Testis (tissue), 3 donors: ENCODE data around the gene RIPPLY1. TPM values are rescaled to one million over a fixed set of nuclear protein-coding genes. Genes with fewer than 3 reads are reported as not detected.
"Not testable (repeated sequence)": the region's sequence is repeated elsewhere in the genome, so short reads cannot be mapped to it uniquely, and the experiment has no call there.

Experiments used
- DNase-seq: peaks from one replicate; pipeline ENCODE4 v3.0.0-alpha.2; 2019
- H3K27ac ChIP-seq, 2 donors: fragments of 200-600 bp; sonication (generic); one replicate each; pipeline ENCODE4 v1.5.1; 2019
- H3K27me3 ChIP-seq: fragments of 200-600 bp; sonication (generic); one replicate; pipeline ENCODE4 v1.5.1; 2019
- H3K36me3 ChIP-seq: fragments of 200-600 bp; sonication (generic); one replicate; pipeline ENCODE4 v1.5.1; 2017; ENCODE audit warnings: low read depth; ENCODE audit errors: missing control alignments
- H3K4me1 ChIP-seq: fragments of 200-600 bp; sonication (generic); one replicate; pipeline ENCODE4 v1.5.1; 2019
- H3K4me3 ChIP-seq, 2 donors: fragments of 200-600 bp; sonication (generic); one replicate each; pipeline ENCODE4 v1.5.1; 2017 to 2019
- H3K9me3 ChIP-seq: fragments of 200-600 bp; sonication (generic); one replicate; pipeline ENCODE4 v1.5.1; 2017
- POLR2A ChIP-seq: fragments of 450-650 bp; IDR thresholded peaks from one replicate; pipeline ENCODE4 v1.6.1; 2017; ENCODE audit warnings: antibody characterized with exemption, mild to moderate bottlenecking, moderate library complexity
- WGBS, 2 donors: methylation state at CpG; one replicate each; pipeline ENCODE4 v1.1.5; 2018; 5-methylcytosine and 5-hydroxymethylcytosine counted together
- intact Hi-C: fragments of 100-400 bp; cut with DNase I; formaldehyde crosslinking; loops from one replicate; pipeline ENCODE4 v1.15.1; 2023; ENCODE audit warnings: low total_unique reads
- polyA plus RNA-seq: library from polyadenylated mRNA; stranded (reverse); fragments of 350-450 nt; fragmentation: Illumina TruSeq; extraction: RNeasy Lipid Tissue Mini Kit (QIAGEN cat#74804); gene quantifications from one replicate; pipeline ENCODE4 v1.2.3, GENCODE V29; 2014; ENCODE audit warnings: low read depth, low replicate concordance; ENCODE audit not compliant: insufficient read depth
- total RNA-seq, 2 donors: library from RNA; depleted of rRNA; stranded (reverse); fragments of >200 nt; gene quantifications; one replicate each; pipeline ENCODE4 v1.2.3, GENCODE V29; 2016
- TF ChIP-seq, protein P1 (sequence below), 3 experiments: fragments of 450-650 bp in 2 of 3; fragments of 200-600 bp in 1 of 3; sonication (generic) in 1 of 3; IDR thresholded peaks; one replicate each; pipeline ENCODE4 v1.5.1; 2016 to 2019; ENCODE audit warnings: antibody characterized with exemption in 3 of 3, mild to moderate bottlenecking in 2 of 3, moderate library complexity in 1 of 3

RIPPLY1 gene
- total and polyA plus RNA-seq, 3 donors from 2014 or later, result not detected

DNA sequence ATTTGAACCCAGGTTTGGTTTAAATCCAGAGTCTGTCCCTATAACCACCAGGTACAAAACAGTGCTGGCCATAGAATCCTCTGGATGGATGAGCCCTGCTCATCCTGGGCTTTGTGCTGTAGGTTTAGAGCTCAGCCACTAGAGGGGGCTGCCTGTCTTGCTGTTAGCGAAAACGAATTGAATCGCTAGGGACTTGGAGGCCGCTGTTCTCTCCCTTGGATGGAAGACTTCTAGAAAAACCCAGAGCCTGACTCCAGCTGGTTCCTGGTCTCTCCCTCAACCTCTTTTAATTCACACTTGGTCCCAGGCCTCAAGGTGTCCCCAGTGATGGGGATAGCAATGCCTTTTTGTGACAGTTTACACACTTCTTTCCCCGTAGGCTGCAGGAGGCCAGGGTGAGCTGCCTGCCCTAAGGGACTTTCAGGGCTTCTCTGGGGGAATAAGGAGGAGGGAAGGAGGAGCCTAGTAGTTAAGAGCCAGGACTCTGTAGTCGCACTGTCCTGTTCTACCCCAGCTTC, 8.7 kb downstream of the RIPPLY1 start:
- no peaks in the 10 kb centered on the region for H3K27me3 ChIP-seq
- peak; percentile 65 for DNase-seq
- H3K27ac ChIP-seq, result no peak overlapping the region
- WGBS, 2 donors, result 0 to 27% methylated on average over 1 to 6 of the region's 6 CpGs
- H3K36me3 ChIP-seq, result no peaks in the 10 kb centered on the region
- TF ChIP-seq, protein P1, sequence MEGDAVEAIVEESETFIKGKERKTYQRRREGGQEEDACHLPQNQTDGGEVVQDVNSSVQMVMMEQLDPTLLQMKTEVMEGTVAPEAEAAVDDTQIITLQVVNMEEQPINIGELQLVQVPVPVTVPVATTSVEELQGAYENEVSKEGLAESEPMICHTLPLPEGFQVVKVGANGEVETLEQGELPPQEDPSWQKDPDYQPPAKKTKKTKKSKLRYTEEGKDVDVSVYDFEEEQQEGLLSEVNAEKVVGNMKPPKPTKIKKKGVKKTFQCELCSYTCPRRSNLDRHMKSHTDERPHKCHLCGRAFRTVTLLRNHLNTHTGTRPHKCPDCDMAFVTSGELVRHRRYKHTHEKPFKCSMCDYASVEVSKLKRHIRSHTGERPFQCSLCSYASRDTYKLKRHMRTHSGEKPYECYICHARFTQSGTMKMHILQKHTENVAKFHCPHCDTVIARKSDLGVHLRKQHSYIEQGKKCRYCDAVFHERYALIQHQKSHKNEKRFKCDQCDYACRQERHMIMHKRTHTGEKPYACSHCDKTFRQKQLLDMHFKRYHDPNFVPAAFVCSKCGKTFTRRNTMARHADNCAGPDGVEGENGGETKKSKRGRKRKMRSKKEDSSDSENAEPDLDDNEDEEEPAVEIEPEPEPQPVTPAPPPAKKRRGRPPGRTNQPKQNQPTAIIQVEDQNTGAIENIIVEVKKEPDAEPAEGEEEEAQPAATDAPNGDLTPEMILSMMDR (IDR thresholded peaks at IDR 0.05), result peak; percentile 33 to 50 (median 48)
- no peak for TF ChIP-seq POLR2A
- H3K4me3 ChIP-seq, result no peak overlapping the region
- intact Hi-C loops, result no loop called here
- no peaks in the 10 kb centered on the region for H3K9me3 ChIP-seq
- no peaks in the 10 kb centered on the region for H3K4me1 ChIP-seq

DNA sequence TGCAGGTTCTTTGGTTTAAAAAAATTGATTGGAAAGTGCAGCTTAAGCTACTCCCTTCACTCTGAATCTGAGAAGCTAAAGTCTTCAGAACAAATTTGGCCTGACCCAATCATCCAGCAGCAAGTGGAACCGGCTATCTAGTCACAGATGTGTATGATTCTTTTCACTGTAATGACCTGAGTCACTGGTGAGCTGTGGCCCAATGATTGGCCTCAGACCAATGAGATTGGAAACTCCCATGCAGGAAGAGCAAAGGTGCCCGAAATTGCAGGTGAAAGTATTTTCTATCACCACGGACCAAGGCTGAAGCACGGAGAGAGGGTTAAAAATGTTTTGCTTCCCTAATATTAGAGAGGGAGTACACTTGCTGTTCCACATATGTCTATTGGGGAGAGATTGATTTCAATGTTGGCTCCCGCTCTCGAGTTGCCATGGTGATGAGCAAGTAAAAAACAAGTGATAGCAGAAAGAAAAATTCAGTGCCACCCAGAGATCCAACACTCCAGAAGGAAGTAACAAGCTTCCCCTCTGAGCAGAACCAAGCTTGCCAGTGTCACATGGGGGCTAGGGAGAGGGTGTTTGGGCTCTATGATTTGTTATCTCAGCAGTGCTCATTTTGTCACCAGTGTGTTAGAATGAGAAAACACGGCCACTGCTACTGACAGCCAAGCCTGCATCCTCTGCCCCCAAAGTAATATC, 11.2 kb downstream of the RIPPLY1 start:
- Histone ChIP-seq H3K4me1 (no peaks in the 10 kb centered on the region), H3K36me3 (no peaks in the 10 kb centered on the region), H3K27ac (no peak overlapping the region), H3K4me3 (no peak overlapping the region), H3K27me3 (no peaks in the 10 kb centered on the region), H3K9me3 (no peaks in the 10 kb centered on the region)
- intact Hi-C loops, result no loop called here
- 74 to 87% methylated on average over 6 to 7 of the region's 7 CpGs for WGBS, 2 donors
- no peak for DNase-seq
- TF ChIP-seq, protein P1 (IDR thresholded peaks at IDR 0.05), result no peak
- no peak for TF ChIP-seq POLR2A

DNA sequence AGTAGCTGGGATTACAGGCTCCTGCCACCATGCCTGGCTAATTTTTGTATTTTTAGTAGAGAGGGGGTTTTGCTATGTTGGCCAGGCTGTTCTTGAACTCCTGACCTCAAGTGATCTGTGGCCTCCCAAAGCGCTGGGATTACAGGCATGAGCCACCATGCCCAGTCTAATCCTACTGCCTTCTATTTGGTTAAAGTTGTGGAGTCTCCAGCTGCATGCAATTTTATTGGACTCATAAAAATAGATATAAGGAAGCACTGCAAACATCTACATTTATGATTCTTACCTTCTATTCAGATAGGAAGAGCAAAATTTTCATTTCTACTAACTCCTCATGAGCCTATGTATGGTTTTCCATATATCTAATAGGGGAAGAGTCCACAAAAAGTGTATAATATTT, 13.7 kb downstream of the RIPPLY1 start:
- intact Hi-C loops, result no loop called here
- Histone ChIP-seq H3K36me3 (no peaks in the 10 kb centered on the region), H3K27me3 (no peaks in the 10 kb centered on the region), H3K27ac (no peak overlapping the region), H3K9me3 (no peaks in the 10 kb centered on the region), H3K4me3 (no peak overlapping the region), H3K4me1 (no peaks in the 10 kb centered on the region)
- TF ChIP-seq, protein P1 (IDR thresholded peaks at IDR 0.05), result no peak
- no peak for TF ChIP-seq POLR2A
- WGBS, 2 donors, result 100% methylated on average over 1 of the region's 1 CpG; no CpG with 5 or more reads in 1 of the 2 donors
- DNase-seq, result no peak

DNA sequence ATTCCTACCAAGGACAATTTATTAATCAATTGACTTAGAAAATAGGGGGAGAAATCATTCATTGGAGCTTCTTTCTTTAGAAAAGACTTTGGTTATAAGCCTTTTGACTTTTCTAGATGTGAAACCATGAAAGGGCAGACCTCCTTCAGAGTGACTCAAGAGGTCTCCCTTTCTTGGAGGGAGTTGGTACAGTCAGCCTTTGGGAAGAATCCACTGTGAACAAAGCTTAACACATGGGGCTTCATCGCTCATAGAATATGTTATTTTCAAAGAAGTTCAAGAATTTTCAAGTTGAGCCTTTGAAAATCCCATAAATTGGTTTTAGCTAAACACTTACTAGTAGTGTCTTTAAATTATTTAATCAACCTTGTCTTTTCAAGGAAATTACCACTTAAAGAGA, 28.0 kb downstream of the RIPPLY1 start:
- H3K27me3 ChIP-seq, result no peaks in the 10 kb centered on the region
- H3K4me3 ChIP-seq, result no peak overlapping the region
- H3K9me3 ChIP-seq, result no peaks in the 10 kb centered on the region
- no peaks in the 10 kb centered on the region for H3K4me1 ChIP-seq
- WGBS, 2 donors, result 100% methylated on average over 1 of the region's 1 CpG
- intact Hi-C loops, result no loop called here
- TF ChIP-seq, protein P1 (IDR thresholded peaks at IDR 0.05), result no peak
- TF ChIP-seq POLR2A, result no peak
- H3K27ac ChIP-seq, result no peak overlapping the region
- H3K36me3 ChIP-seq, result no peaks in the 10 kb centered on the region
- DNase-seq, result no peak

DNA sequence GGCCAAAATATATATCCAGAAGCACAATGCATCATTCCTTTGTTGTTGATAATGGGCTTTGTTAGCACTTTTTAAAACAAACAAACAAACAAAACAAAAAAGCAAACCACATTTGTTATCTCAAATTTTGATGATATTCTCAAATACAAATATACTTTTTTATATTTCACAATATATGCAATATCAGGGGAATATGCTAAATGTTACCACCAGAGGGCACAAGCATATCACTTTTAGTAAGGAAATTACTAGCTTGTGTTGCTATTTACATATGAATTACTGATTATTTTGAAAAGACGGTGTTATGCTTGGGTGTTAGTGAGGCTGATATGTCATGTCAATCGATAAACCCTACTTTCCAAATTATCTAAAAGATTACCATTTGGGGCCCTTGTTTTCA, 29.1 kb downstream of the RIPPLY1 start:
- Histone ChIP-seq H3K36me3 (no peaks in the 10 kb centered on the region), H3K27ac (no peak overlapping the region), H3K4me3 (no peak overlapping the region), H3K27me3 (no peaks in the 10 kb centered on the region), H3K9me3 (no peaks in the 10 kb centered on the region), H3K4me1 (no peaks in the 10 kb centered on the region)
- DNase-seq, result no peak
- intact Hi-C loops, result no loop called here
- TF ChIP-seq, protein P1 (IDR thresholded peaks at IDR 0.05), result peak in 2 of 3 experiments; percentile 6 to 33
- no peak for TF ChIP-seq POLR2A
- 89 to 93% methylated on average over 2 of the region's 2 CpGs for WGBS, 2 donors

DNA sequence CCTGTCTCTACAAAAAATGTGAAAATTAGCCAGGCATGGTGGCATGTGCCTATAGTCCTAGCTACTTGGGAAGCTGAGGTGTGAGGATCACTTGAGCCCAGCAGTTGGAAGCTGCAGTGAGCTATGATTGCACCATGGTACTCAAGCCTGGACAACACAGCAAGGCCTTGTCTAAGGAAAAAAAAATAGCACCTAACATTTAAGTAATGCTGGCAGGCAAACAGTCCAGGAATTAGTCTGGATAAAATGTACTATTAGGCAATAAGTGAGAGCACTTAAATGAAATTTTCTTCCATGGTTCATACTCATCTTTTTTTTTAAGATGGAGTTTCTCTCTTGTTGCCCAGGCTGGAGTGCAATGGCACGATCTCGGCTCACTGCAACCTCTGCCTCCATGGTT, 30.3 kb downstream of the RIPPLY1 start:
- 86 to 100% methylated on average over 2 of the region's 2 CpGs for WGBS, 2 donors
- DNase-seq, result not testable (repeated sequence)

More for the DNA sequence above, 30.3 kb downstream of the RIPPLY1 start:
- H3K9me3 ChIP-seq, H3K4me1 ChIP-seq, H3K4me3 ChIP-seq, H3K36me3 ChIP-seq, intact Hi-C loops, H3K27ac ChIP-seq, H3K27me3 ChIP-seq: not testable (repeated sequence)
